Activated CD4-positive, alpha-beta T cell treated with anti-CD3 and anti-CD28 coated beads, Interleukin-2, amount 50 U/mL, for 16 hours (primary cell): ENCODE measurements around the gene AK8.

ENCODE experiments used
- DNase-seq: peaks from one replicate; pipeline ENCODE4 v3.0.0-alpha.2; 2020

The AK8 gene

GRCh38 chr9:132710333-132710732 lies 167.8 kb downstream of the AK8 start:
- no peak for DNase-seq

DNA sequence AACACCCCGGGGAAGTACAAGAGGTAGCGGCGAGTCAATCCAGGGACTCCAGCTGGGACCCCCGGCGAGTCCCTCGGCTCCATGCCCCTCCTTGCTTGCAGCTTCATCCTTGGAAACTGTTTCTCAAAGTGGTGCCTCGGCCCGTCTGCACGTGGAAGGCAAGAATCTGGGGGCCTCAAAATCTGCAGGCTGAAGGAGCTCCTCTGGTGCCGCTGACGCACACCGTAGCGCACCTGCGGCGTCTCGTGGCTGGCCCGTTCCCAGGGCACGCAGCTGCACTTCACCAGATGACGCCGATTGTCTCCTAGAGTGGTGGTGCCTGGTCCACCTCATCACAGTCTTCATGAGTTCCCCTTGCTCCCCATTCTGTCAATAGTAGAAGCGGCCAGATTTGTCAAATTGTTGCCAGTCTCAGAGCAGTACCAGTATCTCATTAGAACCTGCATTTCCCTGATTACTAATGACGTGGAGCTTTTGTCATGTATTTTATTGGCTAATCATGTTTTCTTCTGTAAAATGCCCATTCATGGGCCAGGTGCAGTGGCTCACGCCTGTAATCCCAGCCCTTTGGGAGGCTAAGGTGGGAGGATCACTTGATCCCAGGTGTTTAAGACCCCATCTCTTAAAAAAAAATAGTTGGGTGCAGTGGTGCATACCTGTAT lies 169.2 kb downstream of the AK8 start:
- DNase-seq, result no peak

DNA sequence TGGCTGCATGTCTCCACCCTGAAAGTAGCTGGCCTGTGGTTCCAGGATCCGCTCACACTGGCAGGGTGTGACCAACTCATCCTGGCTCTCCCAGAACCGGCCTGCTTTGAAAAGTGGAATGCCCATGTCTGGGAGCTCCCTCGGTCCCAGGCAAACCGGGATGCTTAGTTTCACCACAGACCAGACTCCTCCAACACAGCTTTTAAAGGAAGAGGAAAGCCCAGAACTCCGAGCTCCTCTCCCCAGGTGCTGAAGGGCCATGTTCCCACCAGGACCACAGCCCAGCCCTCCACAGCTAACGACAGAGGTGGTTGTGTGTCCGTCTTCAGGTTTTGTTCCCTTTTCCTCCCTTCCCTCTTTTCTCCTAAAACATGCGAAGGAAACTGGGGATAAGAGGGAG lies 169.8 kb downstream of the AK8 start:
- DNase-seq, result no peak

GRCh38 chr9:132703336-132703735 lies 174.7 kb downstream of the AK8 start:
- DNase-seq, result no peak

DNA sequence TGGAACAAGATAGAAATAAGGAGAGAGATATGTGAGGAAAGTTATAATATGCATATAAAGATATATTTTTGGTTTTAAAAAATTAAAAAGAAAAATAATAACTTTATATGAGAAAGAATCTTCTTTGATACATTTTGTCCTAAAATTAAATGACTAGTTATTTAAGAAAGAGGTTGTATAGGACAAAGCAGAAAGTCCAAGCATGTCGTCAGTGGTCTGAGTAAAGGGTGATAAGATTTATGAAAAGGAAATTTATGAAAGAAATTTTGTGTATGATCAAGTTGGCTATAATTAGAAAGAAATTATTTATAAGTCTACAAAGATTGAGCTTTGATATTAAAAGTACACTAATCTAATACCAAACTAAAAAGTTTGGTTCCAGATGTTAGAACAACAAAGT lies 175.8 kb downstream of the AK8 start:
- DNase-seq, result no peak

DNA sequence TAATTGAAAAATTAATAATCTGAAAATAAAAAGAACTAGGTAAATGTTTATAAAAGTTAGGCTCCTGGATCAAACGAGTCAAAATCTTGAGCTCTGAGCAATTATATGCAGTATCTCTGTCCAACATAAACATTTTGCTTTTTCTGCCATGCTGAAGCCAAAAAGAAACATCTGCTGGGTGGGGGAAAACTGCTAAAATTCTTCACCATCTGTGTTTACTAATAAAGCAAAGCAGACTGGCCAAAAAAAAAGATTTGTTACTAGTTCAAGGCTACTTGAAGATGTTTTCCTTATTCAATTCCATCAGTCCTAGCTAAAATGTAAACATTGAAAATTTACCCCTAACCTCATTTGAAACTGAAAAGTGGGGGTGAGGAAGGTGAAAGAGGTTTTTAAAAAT lies 178.1 kb downstream of the AK8 start:
- DNase-seq, result no peak

- no peak for DNase-seq
Measured at GRCh38 chr9:132698989-132699388, 179.1 kb downstream of the AK8 start.

GRCh38 chr9:132697230-132697629 lies 180.9 kb downstream of the AK8 start:
- no peak for DNase-seq

- DNase-seq, result peak; percentile 40
Measured at GRCh38 chr9:132694144-132694543, 183.9 kb downstream of the AK8 start.

DNA sequence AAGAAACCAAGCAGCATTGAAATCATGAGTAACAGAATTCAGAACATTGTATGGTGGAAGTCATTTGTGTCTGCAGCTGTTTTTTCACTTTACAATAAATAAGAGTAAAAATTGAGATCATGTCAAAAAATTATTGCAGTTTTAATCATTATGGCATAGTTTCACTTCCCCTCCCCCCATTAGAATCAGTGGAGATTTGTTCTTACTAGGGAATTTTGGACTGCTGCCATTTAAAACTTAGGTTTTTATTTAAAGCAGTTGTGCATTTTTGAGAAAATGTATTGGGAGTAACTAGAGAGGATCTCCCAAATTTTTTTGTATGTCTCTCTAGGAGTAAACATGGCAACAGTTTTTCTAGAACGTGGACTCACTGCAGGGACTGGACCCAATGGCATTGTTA lies 187.4 kb downstream of the AK8 start:
- no peak for DNase-seq

DNA sequence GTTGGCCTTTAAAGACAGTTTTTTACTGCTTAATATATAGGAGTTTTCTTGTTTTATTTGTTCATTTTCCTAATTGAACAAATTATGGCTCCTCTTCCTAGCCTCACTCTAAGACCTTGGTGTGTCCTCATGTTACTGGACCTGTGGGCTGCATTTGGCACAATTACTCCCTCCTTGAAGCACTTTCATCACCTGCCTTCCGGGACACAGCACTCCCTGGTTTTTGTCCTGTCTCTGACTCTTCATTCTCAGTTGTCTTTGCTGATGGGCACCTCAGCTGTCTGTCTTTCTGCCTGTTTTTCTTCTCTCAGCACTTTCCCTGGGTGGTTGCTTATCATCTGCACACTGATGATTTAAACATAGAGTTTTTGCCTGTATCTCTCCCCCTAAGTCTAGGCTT lies 194.2 kb downstream of the AK8 start:
- no peak for DNase-seq

DNA sequence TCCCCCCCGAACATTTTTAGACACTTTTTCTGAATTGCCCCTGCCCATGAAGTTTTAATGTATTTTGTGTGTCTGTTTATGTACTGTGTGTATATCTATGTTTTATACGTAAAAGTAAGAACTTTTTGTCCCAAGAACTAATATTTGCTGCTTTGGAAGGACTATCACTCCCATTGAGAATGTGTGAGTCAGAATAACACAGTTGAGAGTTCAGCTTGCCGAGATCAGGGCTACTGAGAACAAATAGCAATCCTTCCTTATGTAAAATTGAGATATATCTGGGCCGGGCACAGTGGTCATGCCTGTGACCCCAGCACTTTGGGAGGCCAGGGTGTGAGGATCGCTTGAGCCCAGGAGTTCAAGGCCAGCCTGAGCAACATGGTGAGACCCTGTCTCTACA lies 196.5 kb downstream of the AK8 start:
- no peak for DNase-seq

DNA sequence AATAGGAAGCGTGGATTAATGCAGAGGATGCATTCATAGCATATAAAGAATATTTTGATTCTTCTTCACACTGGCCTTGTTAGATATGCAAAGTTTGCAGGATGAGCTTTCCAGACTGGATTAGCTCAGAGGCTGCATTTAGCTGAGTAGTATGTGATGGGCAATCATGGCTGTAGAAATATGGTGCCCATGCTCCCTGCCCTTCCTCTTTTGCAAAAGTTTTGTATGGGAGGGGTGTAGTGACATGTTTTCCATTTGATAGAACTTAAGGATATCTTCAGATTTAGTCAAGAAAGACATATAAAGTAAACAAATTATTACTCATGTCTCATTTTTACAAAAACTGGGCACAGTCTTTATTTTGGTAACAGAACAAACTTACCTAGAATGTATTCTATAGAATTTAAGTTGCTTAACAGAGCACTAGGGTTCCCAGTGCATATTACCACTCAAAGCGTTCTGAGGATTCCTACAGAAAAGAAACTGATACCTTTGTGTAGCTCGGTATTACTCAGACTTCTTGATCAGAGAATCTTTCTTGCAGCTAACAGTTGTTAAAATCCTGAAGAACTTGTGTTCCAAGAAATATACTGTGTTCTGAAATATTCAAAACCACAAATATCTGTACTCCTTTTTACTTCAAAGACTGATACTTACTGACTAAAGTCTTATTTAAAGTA lies 198.0 kb downstream of the AK8 start:
- peak; percentile 65 for DNase-seq

GRCh38 chr9:132677976-132678375 lies 200.1 kb downstream of the AK8 start:
- no peak for DNase-seq
